Keratinocyte (primary cell): ENCODE measurements around the gene PTS.

Experiments
- EZH2 ChIP-seq: IDR thresholded peaks from one replicate; pipeline ENCODE4 v1.6.1; 2012; ENCODE audit warnings: inconsistent platforms, mild to moderate bottlenecking, low read length, moderate library complexity
- TF ChIP-seq, protein P1 (sequence below), 3 experiments: IDR thresholded peaks in 1 of 3; conservative IDR thresholded peaks in 1 of 3; optimal IDR thresholded peaks in 1 of 3; 2 replicates in 2 of 3; 3 replicates in 1 of 3; pipeline versions ENCODE3 to v1.5.1; 2011; ENCODE audit warnings: low read length in 3 of 3, mild to moderate bottlenecking in 3 of 3, moderate library complexity in 2 of 3, control low read depth in 1 of 3, inconsistent platforms in 1 of 3; ENCODE audit not compliant: insufficient read depth in 2 of 3; ENCODE audit errors: extremely low read depth in 1 of 3

DNA sequence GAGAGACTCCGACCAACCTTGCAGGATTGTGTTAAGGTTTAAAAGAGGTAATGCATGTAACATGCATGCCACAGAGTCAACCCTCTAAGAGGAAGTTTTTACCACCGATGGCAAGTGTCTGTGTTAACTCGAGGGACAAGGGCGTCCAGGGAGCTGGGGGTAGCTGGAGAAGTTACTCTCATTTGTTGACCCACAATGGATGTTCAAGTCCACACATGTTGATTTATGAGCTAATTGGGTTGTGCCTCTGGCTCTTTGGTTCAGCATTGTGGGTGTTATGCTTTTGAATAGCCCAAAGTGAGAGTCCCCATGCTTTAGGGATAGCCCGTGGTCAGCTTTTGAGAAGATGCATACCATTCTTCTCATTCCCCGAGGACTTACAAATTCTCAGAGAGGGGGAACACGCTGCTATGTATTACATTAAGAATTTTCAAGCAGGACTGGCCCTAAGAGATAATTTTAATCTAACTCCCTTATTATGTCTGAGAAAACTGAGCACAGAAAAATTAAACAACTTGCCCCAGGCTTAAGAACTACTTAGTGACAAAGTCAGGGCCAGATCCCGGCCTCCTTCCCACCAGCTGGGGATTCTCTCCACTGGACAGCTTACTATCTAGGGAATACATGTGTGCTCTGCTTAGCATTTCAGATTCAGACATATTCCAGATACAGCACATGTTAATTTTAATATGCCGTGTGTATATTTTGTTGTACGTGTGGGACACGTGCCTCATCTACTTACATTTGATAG is 39.6 kb downstream of the PTS start:
- TF ChIP-seq, protein P1, sequence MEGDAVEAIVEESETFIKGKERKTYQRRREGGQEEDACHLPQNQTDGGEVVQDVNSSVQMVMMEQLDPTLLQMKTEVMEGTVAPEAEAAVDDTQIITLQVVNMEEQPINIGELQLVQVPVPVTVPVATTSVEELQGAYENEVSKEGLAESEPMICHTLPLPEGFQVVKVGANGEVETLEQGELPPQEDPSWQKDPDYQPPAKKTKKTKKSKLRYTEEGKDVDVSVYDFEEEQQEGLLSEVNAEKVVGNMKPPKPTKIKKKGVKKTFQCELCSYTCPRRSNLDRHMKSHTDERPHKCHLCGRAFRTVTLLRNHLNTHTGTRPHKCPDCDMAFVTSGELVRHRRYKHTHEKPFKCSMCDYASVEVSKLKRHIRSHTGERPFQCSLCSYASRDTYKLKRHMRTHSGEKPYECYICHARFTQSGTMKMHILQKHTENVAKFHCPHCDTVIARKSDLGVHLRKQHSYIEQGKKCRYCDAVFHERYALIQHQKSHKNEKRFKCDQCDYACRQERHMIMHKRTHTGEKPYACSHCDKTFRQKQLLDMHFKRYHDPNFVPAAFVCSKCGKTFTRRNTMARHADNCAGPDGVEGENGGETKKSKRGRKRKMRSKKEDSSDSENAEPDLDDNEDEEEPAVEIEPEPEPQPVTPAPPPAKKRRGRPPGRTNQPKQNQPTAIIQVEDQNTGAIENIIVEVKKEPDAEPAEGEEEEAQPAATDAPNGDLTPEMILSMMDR (optimal IDR thresholded peaks at IDR 0.05 in 1 of 3, IDR thresholded peaks at IDR 0.05 in 1 of 3, conservative IDR thresholded peaks at IDR 0.05 in 1 of 3; ENCODE audit: extremely low read depth in 1 of 3, insufficient read depth in 2 of 3, low read length in 3 of 3): no peak
- no peak for TF ChIP-seq EZH2
